Nephron progenitor cell (in vitro differentiated cells): ENCODE results near the gene ABCG5.
A peak's percentile ranks its signal among the peaks of the same experiment; 100 is the strongest.

Experiments used
- DNase-seq: peaks from one replicate; pipeline ENCODE4 v3.0.0; 2021
- H3K27ac Mint-ChIP-seq: 2 replicates; pipeline ENCODE4 v1.8.0; 2021; ENCODE audit warnings: mild to moderate bottlenecking, moderate library complexity, mixed read lengths
- H3K27me3 Mint-ChIP-seq: 2 replicates; pipeline ENCODE4 v1.8.0; 2021; ENCODE audit warnings: mild to moderate bottlenecking, low read depth, mixed read lengths; ENCODE audit not compliant: poor library complexity
- H3K36me3 Mint-ChIP-seq: 2 replicates; pipeline ENCODE4 v1.8.0; 2021; ENCODE audit warnings: low read depth, mixed read lengths
- H3K4me1 Mint-ChIP-seq: 2 replicates; pipeline ENCODE4 v1.8.0; 2021; ENCODE audit warnings: mixed read lengths
- H3K4me3 Mint-ChIP-seq: 2 replicates; pipeline ENCODE4 v1.8.0; 2021; ENCODE audit warnings: mild to moderate bottlenecking, moderate library complexity, mixed read lengths
- H3K9me3 Mint-ChIP-seq: 2 replicates; pipeline ENCODE4 v1.8.0; 2021; ENCODE audit warnings: mild to moderate bottlenecking, moderate library complexity, mixed read lengths
- CTCF ChIP-seq: fragments of 200-600 bp; sonication (generic); IDR thresholded peaks from 2 replicates; pipeline ENCODE4 v1.5.0; 2021; ENCODE audit warnings: antibody characterized with exemption

Gene ABCG5

GRCh38 chr2:43773876-43774613 is 64.6 kb downstream of the ABCG5 start, which contains the start of gene DYNC2LI1:
DYNC2LI1 (plus strand) TSS chr2:43774039; CDS start chr2:43774139, 100 bp downstream.
- Mint-ChIP-seq H3K4me1 (peaks cover 11% of the 10 kb centered on the region), H3K9me3 (no peaks in the 10 kb centered on the region), H3K27me3 (peaks cover 8% of the 10 kb centered on the region), H3K27ac (peak within 1 kb of the TSS; percentile 100), H3K36me3 (no peaks in the 10 kb centered on the region), H3K4me3 (peak within 1 kb of the TSS; percentile 95)
- DNase-seq, result peak; percentile 88
- no peak for TF ChIP-seq CTCF

DNA sequence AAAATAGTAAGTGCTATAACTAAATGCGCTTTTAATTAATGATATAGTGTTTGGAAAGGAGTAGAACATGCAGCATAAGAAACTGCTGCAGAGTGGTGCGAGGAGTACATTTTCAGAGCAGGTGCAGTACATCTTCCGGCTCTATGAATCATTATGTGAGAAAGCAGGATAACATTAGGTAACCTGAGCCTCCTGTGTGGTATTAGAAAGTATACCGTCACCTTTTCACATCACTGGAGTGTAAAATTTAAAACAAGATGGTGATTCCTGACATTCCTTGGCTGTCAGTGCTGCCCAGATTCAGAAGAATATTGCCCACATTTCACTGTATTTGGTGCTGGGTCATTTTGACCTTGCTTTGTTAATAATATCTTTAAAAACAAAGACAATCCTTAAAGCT is 72.6 kb downstream of the ABCG5 start:
- Mint-ChIP-seq H3K36me3 (no peaks in the 10 kb centered on the region), H3K27ac (no peak overlapping the region), H3K9me3 (no peaks in the 10 kb centered on the region), H3K27me3 (peaks cover 11% of the 10 kb centered on the region), H3K4me3 (no peak overlapping the region), H3K4me1 (no peaks in the 10 kb centered on the region)
- no peak for DNase-seq
- TF ChIP-seq CTCF, result no peak

DNA sequence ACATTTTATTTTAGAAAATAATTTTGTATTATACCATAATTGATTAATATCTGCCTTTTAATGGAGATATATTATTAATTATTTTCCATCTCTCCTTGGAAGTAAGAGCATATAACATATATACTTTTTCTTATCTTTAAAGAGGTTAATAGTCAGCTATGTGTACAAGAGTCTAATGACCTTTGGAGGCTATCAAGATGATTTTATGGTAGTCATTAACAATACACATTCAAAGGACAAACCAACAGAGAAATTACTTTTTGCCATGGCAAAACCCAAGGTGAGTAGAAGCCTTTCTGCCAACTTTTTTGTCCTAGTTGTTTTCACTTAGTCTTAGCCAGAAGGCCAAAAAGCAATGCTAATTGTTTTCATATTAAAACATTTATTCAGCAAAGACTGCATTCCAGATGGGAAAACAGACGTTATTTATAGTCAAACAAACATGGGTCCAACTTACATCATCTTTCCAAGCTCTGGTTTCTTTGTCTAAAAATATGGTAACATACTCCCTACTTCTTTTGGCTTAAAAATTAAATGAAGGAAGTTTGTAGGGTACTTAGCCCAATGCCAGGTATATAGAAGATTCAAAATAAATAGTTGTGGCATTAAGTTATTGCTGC is 74.4 kb downstream of the ABCG5 start:
- no peak for DNase-seq
- H3K4me3 Mint-ChIP-seq, result no peak overlapping the region
- H3K27me3 Mint-ChIP-seq, result peaks cover 5% of the 10 kb centered on the region
- peaks cover 7% of the 10 kb centered on the region for H3K4me1 Mint-ChIP-seq
- no peak overlapping the region for H3K27ac Mint-ChIP-seq
- TF ChIP-seq CTCF, result no peak
- H3K9me3 Mint-ChIP-seq, result no peaks in the 10 kb centered on the region
- H3K36me3 Mint-ChIP-seq, result no peaks in the 10 kb centered on the region

- DNase-seq, result no peak
- Mint-ChIP-seq H3K4me3 (no peak overlapping the region), H3K27ac (no peak overlapping the region), H3K4me1 (peaks cover 13% of the 10 kb centered on the region), H3K27me3 (peaks cover 4% of the 10 kb centered on the region), H3K9me3 (no peaks in the 10 kb centered on the region), H3K36me3 (no peaks in the 10 kb centered on the region)
- no peak for TF ChIP-seq CTCF
Observed at GRCh38 chr2:43763091-43763490, 75.5 kb downstream of the ABCG5 start.
